HG03103 (cell line): ENCODE data around the gene TYMS.

Experiments used
- ATAC-seq: cut with Tn5 transposase; IDR thresholded peaks from one replicate; pipeline ENCODE4 v1.9.1; 2021; ENCODE audit warnings: low read depth; ENCODE audit not compliant: unreplicated experiment

Gene TYMS

GRCh38 chr18:657311-658000 lies at the start of gene TYMS:
TSS of gene TYMS (plus strand) at chr18:657653. CDS start at chr18:657743, 90 bp downstream.
- ATAC-seq: peak; percentile 43

- no peak for ATAC-seq
These were observed 49.5 kb upstream of the TYMS start for GRCh38 chr18:607930-608329.

GRCh38 chr18:610214-610928 lies 47.1 kb upstream of the TYMS start:
- no peak for ATAC-seq

GRCh38 chr18:612156-612555 lies 45.3 kb upstream of the TYMS start:
- no peak for ATAC-seq

- no peak for ATAC-seq
These were observed 43.3 kb upstream of the TYMS start for GRCh38 chr18:614193-614592.

- no peak for ATAC-seq
These were observed 42.3 kb upstream of the TYMS start for GRCh38 chr18:615092-615521.

GRCh38 chr18:615773-616172 lies 41.7 kb upstream of the TYMS start:
- ATAC-seq: no peak

GRCh38 chr18:616380-616995 lies 41.0 kb upstream of the TYMS start:
- ATAC-seq: no peak

- no peak for ATAC-seq
These were observed 39.4 kb upstream of the TYMS start for GRCh38 chr18:617970-618504.

- ATAC-seq: no peak
These were observed 38.8 kb upstream of the TYMS start for GRCh38 chr18:618618-619017.

- ATAC-seq: no peak
These were observed 36.0 kb upstream of the TYMS start for GRCh38 chr18:621291-622043.

GRCh38 chr18:622289-622688 lies 35.2 kb upstream of the TYMS start:
- ATAC-seq: no peak

- ATAC-seq: no peak
These were observed 33.5 kb upstream of the TYMS start for GRCh38 chr18:623761-624620.

- no peak for ATAC-seq
These were observed 30.2 kb upstream of the TYMS start for GRCh38 chr18:627231-627630.

GRCh38 chr18:629269-630150 lies 27.9 kb upstream of the TYMS start:
- ATAC-seq: no peak

- no peak for ATAC-seq
These were observed 25.9 kb upstream of the TYMS start for GRCh38 chr18:631560-631959.

GRCh38 chr18:634551-635045 lies 22.9 kb upstream of the TYMS start:
- ATAC-seq: no peak

GRCh38 chr18:635171-635570 lies 22.3 kb upstream of the TYMS start:
- ATAC-seq: no peak

- no peak for ATAC-seq
These were observed 16.2 kb upstream of the TYMS start for GRCh38 chr18:641224-641623.
